GM21825 (cell line): ENCODE data around the gene SIGMAR1.

ENCODE experiments used
- ATAC-seq: cut with Tn5 transposase; IDR thresholded peaks from one replicate; pipeline ENCODE4 v1.9.1; 2021; ENCODE audit warnings: mild to moderate bottlenecking, moderate library complexity; ENCODE audit not compliant: unreplicated experiment

SIGMAR1 gene

DNA sequence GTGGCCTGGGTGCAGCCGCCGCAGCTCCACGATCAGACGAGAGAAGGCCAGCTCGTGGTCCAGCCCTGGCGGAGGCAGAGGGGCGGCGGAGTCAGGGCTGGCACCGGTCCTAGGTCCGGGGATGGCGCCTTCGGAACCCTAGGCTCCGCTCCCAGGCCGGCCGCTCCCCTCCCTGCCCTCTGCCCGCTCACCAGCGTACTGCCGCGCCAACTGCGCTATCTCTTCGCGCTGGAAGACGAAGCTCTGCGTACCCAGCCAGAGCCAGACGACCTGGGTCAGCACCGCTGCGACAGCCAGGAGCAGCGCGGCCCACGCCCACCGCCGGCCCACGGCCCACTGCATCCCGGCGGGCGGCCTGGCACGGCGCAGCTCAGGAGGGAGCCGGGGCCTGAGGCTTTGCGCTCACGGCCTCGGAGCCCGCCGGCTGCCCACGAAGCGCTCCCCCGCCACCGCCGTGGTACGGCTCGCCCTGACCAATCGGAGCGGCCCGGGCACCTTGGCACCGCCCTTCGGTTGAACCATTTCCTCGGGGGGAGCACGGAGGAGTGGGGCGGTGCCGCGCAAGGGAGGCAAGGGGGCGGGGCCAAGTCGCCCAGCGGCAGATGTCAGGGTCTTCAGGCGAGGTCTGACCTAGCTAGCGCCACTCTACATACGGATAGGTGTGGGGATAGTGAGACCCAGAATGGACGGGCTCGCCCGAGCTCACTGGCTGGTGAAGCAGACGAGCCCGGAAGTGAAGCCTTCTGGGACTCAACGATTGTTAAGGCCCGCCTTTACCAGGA lies at the start of gene SIGMAR1:
SIGMAR1 (minus strand) TSS at position 432 of the 782 bp plus-strand sequence; CDS start at position 342, 90 bp downstream.
- ATAC-seq, result peak; percentile 89

DNA sequence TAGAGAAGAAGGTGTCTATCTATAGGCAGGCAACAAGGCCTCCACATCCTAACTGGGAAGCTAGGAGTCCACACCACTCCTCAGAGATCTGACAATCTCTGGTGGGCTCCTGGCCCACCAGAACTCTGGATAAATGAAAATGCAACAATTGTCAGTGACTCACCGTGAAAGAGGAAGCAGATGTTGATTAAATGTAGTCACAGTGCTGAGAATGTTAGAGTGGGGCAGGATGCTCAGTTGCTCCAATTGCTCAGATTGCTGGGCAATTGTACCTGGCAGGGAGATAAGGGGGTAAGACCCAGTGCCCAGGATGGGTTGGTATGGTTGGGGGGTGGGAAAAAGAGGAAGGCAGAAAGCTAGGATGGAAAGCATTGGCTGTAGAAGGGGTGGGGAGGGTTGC lies 49.1 kb upstream of the SIGMAR1 start:
- ATAC-seq, result no peak

DNA sequence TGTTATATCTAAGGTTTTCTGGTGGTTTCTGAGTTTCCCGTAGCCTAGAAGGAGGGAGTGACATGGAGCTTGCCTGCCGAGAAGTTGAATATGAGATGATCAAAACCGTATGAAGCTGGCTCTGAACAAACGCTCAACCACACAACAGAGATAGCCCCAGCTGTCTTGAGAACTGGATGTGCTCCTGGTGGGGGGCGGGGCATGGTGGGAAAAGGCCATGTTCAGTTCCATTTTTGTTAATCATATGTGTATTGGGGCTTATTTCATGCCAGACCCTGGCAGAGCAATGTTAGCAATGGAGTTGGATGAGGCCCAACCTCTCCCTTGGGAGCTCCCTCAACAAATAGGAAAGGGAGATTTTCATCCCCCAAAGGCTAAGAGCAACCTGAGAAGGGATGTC lies 48.6 kb upstream of the SIGMAR1 start:
- ATAC-seq, result no peak

DNA sequence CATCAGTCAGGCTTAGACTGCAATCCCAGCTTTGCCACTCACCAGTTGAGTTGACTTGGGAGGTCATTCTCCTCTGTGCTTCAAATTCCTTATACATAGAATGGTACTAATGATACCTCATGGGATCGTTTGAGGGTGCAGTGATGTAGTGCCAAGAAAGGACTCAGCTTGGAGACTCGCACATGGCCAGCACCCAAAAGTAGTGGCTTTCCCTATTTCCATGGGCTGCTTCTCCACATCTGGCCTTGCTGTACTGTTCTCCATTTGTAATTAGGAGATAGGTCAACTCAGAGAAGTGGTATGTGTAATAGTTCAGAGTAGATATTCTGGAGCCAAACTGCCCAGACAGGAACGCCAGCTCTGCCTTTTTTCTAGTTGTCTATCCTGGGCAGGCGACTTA lies 48.0 kb upstream of the SIGMAR1 start:
- ATAC-seq, result no peak

DNA sequence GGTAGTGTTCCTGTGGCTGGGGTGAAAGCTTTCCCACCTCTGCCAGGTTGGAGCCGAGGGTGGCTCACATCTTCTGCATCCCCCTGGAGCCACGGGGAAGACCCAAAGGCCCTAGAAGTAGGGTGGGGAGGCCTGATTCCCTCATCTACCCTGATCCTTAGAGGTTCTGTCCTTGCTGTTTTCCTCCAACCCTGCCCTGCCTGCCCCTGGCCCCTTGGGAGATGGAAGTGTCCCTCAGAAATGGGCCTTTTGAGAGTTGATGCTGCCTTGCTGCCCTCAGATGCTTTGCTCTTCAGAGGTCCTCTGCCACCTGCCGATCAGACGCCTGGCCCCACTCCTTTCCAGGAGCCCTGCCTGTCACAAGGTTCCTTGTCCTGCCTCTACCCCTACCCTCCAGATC lies 47.2 kb upstream of the SIGMAR1 start:
- no peak for ATAC-seq

DNA sequence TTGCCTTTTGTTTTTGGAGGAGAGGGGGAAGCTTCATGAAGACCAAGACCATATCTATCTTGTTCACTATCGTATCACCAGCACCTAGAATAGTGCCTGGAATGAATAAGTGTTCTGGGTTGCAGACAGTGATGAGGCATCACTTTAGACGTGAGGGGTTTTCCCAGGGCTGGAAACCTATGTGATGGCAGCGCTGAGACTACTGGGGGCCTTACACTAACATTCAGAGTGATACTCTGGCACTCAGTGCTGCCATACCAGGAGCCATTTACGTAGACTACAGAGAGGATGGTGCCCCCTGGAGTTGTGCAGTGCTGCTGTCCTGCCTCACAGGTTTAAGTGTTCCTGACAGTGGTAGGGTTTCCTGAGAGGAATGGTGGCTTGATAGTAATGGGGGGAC lies 46.6 kb upstream of the SIGMAR1 start:
- no peak for ATAC-seq

DNA sequence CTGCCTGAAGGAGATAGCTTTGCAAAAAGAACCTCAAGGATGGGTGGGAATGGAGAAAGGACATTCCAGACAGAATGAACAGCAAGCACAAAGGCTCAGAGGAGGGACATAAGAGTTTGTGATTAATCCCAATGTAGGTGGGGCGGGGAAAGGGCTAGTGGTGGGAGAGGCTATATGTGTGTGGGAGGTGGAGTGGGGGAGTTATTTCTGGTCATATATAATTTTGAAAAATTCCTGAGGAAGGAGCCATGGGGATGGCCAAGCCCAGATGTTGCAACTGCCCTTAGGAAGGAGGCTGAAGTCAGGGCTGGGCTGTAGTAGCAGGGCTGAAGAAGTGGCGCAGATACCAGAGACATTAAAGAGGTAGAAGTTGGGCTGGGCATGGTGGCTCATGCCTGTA lies 38.3 kb upstream of the SIGMAR1 start:
- no peak for ATAC-seq

DNA sequence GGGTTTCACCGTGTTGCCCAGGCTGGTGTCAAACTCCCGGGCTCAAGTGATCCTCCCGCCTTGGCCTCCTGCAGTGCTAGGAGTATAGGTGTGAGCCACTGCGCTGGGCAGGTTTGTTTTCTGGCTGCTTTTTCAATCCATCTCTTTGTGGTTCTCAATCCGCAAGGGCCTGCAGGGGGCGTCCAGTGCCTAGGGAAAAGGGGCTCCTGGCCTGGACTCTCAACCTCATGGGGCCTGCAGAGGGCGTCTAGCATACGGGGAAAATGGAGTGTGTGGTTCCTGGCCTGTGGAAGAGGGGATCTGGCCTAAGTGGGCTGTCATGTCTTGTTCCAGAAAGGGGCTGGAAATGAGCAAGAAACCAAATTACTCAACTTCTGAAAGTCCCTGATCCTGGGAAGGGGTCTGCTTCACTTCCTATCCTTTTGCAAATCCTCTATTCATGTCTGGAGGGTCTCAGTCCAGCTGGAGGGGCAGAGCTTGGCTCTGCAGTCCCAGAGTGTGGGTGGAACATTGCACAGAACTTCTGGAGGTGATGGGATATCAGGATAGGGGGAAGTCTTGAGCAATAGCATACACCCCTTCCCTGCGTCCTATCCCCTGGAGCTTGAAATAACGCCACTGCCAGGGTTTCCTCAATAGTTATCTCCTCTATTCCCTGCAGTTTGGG lies 37.6 kb upstream of the SIGMAR1 start:
- no peak for ATAC-seq

DNA sequence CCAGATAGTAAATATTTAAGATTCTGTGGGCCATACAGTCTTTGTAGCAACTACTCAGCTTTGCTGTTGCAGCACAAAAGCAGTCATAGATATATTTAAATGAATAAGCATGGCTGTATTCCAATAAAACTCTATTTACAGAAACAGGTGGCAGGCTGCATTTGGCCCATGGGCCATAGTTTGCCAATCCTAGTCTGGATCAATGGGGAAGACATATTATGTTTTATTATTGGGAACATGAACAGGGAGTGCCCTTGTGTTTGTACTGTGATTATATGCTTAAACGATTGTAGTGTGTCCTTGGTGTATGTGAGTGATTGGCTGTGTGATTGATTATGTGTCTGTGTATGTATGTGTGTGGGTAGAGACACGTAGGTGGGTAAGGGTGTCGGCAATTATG lies 36.9 kb upstream of the SIGMAR1 start:
- no peak for ATAC-seq

DNA sequence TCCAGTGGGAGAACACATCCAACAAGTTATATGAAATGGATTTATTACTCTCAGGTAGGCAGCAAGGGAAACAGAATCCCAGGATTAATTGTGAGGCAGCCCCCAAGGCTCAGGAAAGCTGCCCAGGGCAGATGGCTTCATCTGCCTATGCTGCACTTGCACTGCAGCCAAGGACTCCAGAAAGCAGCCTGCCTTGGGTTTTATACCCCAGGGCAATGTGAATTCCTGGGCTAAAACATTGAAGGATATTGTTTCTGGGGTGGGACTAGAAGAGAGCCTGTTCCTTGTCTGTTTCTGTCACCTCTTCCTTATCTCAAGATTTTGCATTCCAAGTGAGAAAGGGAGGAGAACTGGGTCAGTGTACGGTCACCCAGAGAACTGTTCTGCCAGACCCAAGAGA lies 33.7 kb upstream of the SIGMAR1 start:
- no peak for ATAC-seq

DNA sequence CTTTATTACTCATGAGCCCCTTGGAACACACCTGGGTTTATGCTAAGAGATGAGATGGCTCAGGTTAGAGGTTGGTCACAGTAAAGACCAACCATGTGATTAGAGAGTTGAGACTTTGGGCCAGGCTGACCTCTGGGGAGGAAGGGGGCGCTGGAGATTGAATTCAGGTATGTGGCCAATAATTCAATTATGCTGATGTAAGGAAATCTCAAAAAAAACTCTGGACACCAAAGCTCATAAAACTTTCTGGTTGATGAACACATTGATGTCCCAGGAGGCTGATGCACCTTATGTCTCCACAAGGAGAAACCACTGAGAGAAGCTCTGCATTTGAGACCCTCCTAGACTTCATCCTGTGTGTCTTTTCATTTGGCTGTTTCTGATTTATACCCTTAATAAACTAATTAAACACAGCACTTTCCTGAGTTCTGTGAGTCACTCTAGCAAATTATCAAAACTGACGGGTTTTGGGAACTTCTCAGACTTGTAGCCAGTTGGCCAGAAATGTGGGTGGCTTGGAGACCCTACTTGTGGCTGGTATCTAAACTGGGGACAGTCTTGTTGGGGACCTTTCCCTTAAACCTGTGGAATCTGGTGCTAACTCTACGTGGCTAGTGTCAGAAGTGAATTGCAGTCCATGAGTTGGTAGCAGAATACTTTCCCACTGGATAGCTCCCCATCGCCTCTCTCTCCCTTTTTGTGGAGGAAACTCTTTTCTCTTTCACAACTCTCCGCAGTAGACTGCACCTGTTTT lies 32.4 kb upstream of the SIGMAR1 start:
- no peak for ATAC-seq

DNA sequence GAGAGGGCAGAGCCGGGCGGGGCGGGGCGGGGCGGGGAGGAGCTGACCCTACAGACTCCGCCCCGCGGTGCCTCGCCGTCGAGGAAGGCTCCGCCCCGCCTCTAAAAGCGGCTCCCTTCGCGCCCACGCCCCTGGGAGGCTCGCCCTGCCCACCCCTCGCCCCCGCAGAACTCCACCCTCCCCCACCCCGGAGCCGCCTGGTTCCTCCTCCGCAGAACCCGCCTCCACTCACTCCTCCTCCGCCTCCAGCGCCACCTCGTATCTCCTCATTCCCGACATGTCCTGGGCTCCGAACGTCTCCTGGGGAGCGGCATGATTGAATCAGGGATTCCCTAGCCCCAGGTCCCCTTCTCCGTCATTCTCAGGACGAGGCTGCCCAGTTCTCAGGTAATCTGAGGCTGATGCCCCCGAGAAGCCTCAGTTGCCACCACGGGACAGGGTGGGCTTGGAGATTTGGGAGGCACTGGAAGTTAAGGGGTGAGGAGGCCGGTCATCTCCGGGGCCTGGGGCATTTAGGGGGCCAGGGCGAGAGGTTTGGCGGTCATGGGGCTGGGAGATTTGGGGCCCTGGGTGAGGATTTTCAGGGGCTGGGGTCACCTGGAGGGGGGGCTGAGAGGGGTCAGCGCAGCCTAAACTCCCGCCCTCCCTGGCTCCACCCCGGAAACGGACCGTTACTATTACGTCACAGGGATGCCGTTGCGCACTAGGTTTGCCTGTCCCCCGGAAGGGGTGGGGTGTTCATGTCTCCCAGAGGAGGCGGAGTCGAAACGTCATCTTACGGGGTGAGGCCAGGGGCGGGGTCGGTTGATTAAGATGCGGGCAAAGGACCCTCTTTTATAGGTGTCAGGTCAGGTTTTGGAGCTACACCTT lies 28.0 kb upstream of the SIGMAR1 start:
- peak; percentile 68 for ATAC-seq

DNA sequence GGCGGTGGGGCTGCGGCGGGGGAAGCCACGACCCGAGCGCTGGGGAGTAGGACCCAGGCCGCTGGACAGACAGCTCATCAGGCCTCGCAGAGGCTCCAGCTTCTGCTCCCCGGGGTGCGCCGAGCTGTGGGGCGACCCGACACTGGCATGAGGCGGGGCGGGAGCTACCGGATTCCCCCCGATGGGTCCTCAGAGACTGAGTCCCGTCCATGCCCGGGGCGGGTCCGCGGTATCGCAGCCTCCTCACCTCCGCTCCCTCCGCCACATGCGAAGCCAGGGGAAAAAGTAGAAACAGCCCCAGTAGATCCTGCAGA lies 27.4 kb upstream of the SIGMAR1 start:
- ATAC-seq, result peak; percentile 21

DNA sequence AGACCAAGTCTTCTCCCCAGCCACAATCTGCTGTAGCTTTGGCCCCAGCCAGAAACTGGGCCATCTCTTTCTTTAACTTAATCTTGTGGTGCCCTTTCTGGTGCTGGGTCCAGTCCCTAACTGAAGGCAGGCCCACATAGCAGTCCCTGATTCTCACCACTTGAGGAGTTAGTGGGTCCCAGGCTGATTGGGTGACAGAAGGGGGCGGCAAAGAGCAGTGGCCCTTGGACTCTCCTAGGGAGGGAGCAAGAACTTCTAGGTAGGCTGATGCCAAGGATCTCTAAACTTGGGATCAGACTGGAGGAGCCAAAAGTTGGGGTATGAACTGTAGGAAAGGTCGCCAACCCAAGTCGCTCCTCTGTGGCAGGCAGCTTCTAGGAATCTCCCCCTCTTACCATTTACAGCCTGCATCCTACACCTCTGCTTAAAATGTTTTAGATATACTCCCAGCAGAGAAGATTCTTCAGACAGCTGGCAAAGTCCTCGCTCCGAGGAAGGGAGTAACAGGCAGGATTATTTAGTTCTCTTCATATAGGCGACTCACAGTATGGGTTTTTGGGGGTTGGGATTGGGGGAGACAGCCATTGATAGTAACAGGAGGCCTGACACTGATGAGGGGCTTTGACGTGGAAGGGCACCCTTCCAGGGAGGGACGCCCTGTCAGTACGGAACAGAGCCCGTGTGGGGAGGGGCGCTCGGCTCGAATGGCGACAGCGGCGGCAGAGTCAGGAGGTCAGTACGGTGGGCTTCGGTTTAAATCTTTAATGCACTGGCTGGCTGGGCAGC lies 26.9 kb upstream of the SIGMAR1 start:
- peak; percentile 56 for ATAC-seq

DNA sequence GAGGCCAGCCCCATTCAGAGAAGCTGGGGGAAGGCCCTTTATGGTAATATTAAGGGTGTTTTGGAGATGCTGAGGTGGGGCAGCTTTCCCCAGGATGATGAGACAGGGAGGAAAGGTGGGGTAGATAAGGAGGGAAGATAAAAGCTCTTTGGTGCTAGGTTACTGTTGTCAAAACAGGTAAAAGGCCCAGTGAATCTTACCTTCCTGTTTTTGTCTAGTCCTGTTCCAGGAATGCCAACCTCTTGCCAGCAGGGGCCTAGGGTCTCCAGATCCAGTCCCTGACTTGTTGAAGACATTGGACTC lies 25.7 kb upstream of the SIGMAR1 start:
- ATAC-seq, result no peak

DNA sequence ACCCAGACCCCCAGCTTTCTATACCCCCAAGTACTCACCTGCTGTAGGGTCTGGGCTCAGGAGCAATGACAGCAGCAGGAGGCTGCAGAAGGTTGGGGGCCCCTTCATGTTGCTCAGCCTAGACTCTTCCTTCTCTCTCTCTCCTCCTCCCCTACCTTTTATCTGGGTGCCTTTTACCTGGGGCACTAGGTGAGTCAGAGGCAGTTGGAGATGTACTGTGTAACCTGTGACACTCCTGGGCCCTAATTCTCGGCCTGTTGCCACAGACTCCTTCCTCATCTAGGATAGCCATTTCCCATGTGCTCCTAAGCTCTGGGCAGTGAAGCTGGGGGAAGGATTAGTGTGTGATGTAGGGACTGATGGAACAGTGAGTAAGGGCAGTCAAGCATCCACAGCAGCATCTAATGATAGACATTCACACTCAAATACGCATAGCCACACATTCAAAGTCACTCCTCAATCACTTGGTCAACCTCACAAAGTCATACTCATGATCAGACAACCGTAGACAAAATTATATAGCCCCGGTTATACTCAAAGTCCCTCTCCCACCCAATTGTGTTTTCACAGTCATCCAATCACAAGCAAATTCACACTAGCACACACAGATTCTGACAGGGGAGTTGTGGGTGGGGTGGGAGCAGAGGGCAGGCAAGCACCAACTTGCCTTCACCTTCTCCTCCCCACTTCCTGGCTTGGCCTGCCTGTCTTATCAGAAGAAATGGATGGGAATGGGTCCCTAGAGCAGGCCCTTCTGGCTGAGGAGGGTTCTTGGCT lies 25.1 kb upstream of the SIGMAR1 start, which contains the start of gene CCL27:
CCL27 (minus strand) TSS at position 132 of the 777 bp plus-strand sequence; CDS start at position 108, 24 bp downstream.
- no peak for ATAC-seq

DNA sequence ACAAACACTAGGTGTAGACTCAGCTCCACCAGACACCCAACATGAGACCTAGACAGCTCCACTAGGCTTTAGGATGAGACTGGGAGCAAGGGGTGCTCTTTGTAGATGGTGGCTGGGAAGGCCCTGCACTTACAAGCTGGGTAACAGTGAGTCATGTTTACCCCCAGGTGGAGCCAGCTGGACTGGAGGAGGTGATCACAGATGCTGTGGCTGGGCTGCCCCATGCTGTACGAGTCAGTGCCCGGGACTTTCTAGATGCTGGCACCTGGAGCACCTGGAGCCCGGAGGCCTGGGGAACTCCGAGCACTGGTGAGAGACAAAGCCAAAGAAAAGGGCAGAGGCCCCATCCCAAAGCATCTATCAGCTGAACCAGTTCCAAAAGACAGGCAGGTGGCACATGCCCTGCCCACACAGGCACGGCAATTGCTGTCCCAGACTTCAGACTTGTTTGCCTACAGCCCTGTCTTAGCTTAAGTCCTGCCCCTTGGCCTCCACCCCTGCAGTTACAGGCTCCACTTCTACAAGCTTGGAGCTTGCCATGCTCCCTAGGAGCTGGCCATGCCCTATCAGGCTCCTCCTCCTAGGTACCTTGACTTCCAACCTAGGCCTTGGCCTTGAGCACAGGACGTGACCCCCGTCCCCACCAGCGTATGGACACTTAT lies 22.1 kb upstream of the SIGMAR1 start:
- no peak for ATAC-seq

DNA sequence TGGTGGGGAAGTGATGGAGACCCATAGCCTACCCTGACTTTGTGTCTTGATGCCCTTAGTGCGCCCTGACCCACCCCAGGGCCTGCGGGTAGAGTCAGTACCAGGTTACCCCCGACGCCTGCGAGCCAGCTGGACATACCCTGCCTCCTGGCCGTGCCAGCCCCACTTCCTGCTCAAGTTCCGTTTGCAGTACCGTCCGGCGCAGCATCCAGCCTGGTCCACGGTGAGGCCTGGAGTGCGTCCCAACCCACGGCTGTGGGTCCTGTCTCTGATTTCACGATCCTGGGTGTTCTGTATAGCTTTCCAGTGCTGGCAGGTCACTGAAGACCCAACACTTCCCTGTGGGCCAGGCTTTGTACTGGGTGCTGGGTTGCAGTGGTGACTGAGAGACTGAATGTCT lies 20.9 kb upstream of the SIGMAR1 start:
- ATAC-seq, result no peak

DNA sequence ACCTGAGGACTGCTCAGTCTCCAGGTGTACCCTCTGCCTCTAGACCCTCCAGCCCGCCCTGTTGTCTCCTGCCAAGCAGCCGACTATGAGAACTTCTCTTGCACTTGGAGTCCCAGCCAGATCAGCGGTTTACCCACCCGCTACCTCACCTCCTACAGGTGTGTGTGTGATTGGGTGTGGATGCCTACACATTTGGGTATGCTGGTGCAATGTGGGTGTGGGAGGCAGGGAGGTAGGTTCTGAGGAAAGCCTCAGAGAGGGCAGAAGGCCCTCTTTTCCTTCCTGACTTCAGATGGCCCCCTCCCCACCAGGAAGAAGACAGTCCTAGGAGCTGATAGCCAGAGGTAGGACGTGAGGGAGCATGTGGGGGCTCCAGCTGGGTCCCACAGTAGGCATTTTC lies 19.4 kb upstream of the SIGMAR1 start:
- ATAC-seq, result no peak
